ENCODE results near the gene HOXA4. TPM values are rescaled to one million over a fixed set of nuclear protein-coding genes. Genes with fewer than 3 reads are reported as not detected.
A peak's percentile ranks its signal among the peaks of the same experiment; 100 is the strongest.

Gene HOXA4
- total RNA-seq, 1 donor from 2014 or later, result 0.98 TPM

DNA sequence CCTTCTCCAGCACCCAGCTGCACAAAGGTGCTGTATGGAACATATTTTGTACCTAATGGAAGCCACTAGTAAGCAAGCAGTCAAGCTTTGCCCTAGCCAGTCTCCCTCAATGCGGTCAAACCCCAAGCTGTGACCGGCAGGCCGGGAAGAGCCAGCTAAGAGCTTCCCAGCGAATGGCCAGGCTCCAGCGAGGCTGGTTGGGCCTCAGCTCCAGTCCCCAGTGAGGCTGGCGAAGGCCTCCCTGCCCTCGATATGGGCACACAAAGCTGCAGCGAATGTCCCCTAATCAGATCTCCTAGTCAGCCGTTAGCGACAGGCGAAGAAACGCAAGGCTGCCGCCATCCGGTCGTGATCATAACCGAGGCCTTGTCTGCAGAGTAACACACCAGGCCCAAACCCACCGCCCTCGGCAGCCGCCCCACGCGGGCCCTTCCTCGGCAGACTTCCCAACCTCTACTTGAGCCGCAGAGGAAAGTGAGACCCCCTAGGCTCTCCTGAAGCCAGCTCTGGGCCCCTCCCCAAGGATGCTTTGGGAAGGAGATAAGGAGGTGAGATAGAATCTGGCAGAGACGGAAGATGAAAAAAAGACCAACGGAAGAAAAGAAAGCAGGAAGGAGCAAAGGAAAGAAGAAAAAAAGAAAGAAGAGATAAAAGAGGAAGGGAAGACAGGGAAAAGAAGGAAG is 37.8 kb upstream of the HOXA4 start:
- no peaks in the 10 kb centered on the region for H3K9me3 ChIP-seq
- peaks cover 47% of the 10 kb centered on the region for H3K4me1 ChIP-seq
- intact Hi-C loops (cut with DNase I), result loop anchor here (5.0 to 10.0 kb wide), 2 partner anchors 796 to 1314 kb away; no protein-coding TSS in a partner anchor
- H3K36me3 ChIP-seq, result no peaks in the 10 kb centered on the region
- H3K27ac ChIP-seq, result peak overlapping the region; percentile 99
- peak overlapping the region; percentile 56 to 64 for H3K4me3 ChIP-seq
- TF ChIP-seq POLR2A (IDR thresholded peaks at IDR 0.05) (no peak), POLR2AphosphoS5 (IDR thresholded peaks at IDR 0.05; ENCODE audit: insufficient read depth in 1 of 2, low read depth in 1 of 2) (peak in 1 of 2 donors; percentile 69)
- TF ChIP-seq, protein P1, sequence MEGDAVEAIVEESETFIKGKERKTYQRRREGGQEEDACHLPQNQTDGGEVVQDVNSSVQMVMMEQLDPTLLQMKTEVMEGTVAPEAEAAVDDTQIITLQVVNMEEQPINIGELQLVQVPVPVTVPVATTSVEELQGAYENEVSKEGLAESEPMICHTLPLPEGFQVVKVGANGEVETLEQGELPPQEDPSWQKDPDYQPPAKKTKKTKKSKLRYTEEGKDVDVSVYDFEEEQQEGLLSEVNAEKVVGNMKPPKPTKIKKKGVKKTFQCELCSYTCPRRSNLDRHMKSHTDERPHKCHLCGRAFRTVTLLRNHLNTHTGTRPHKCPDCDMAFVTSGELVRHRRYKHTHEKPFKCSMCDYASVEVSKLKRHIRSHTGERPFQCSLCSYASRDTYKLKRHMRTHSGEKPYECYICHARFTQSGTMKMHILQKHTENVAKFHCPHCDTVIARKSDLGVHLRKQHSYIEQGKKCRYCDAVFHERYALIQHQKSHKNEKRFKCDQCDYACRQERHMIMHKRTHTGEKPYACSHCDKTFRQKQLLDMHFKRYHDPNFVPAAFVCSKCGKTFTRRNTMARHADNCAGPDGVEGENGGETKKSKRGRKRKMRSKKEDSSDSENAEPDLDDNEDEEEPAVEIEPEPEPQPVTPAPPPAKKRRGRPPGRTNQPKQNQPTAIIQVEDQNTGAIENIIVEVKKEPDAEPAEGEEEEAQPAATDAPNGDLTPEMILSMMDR (IDR thresholded peaks at IDR 0.05), result no peak
- no peaks in the 10 kb centered on the region for H3K27me3 ChIP-seq
- no peak for DNase-seq (ENCODE audit: extremely low spot score in 2 of 2)

DNA sequence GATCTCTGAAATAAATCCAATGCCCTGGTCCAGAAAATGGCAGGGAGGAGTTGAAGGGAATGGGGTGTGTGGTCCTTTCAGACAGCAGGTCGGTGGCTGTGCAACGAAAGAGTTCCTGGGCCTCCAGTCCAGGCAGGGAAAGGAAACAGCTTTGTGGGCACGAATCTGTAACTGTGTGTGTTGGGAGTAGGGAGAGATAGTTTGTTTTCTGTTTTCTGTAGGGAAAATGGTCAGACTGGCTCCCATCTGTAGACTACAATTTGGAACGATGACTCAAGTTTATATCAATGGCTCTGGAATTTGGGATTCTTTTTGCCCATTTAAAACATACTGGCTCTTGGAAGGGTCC is 37.3 kb upstream of the HOXA4 start:
- Histone ChIP-seq H3K27ac (peak overlapping the region; percentile 99), H3K27me3 (no peaks in the 10 kb centered on the region), H3K4me1 (peaks cover 45% of the 10 kb centered on the region), H3K4me3 (peak overlapping the region; percentile 56 to 64), H3K9me3 (no peaks in the 10 kb centered on the region), H3K36me3 (no peaks in the 10 kb centered on the region)
- TF ChIP-seq, protein P1 (IDR thresholded peaks at IDR 0.05), result no peak
- TF ChIP-seq POLR2AphosphoS5 (IDR thresholded peaks at IDR 0.05; ENCODE audit: insufficient read depth in 1 of 2, low read depth in 1 of 2) (no peak), POLR2A (IDR thresholded peaks at IDR 0.05) (no peak)
- intact Hi-C loops (cut with DNase I), result loop anchor here (5.0 to 10.0 kb wide), 2 partner anchors 796 to 1313 kb away; no protein-coding TSS in a partner anchor
- no peak for DNase-seq (ENCODE audit: extremely low spot score in 2 of 2)

DNA sequence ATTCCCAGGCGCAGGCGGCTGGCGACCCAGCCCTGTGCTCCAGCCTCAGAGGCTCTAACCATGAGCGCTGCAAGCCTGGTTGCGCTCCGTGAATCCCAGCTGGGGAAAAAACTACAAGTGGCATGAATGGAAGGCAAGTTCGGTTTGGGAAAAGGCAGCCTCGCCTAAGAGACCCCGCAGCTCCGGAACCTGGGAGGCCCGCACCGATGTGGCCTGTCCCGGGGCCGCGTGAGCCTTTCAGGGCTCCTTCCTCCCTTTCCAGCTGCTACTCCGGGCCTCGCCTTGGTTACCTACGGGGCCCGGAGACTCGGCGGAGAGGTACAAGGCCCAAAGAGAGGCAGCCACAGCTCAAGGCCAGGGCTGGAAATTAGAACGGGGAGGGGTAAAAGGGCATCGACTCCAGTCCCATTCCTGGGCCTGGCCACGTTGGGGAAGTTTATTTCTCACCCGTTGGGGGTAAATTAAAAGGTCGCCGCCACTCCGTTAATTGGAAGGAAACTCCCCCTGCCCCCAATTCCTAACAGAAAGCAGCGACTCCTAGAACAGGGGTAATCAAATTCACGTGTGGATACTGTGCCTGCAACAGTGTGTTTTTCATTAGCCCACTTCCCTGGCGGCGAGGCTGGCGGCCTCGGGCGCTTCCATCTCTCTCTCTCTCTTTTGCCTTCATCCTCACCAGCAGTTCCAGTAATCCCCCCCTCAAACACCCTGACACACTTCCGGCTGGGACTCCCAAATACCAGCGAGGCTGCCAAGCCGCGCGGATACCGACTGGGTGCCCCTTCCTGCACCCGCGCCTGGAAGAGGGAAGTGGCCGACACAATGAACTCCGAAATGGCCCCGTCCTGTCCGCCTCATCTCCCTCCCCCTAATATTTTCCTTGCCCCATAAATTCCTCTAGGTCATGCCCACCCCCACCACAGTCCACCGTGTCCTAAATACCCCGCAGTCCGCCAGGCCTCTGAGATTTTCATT is 36.3 kb upstream of the HOXA4 start:
- no peaks in the 10 kb centered on the region for H3K27me3 ChIP-seq
- H3K27ac ChIP-seq, result peak overlapping the region; percentile 99
- TF ChIP-seq POLR2AphosphoS5 (IDR thresholded peaks at IDR 0.05; ENCODE audit: insufficient read depth in 1 of 2, low read depth in 1 of 2) (peak in 1 of 2 donors; percentile 37), POLR2A (IDR thresholded peaks at IDR 0.05) (no peak)
- TF ChIP-seq, protein P1 (IDR thresholded peaks at IDR 0.05), result no peak
- H3K9me3 ChIP-seq, result no peaks in the 10 kb centered on the region
- H3K4me3 ChIP-seq, result peak overlapping the region; percentile 56 to 64
- DNase-seq (ENCODE audit: extremely low spot score in 2 of 2), result no peak
- H3K36me3 ChIP-seq, result no peaks in the 10 kb centered on the region
- intact Hi-C loops (cut with DNase I), result loop anchor here (5.0 to 10.0 kb wide), 2 partner anchors 795 to 1312 kb away; no protein-coding TSS in a partner anchor
- H3K4me1 ChIP-seq, result peaks cover 36% of the 10 kb centered on the region

DNA sequence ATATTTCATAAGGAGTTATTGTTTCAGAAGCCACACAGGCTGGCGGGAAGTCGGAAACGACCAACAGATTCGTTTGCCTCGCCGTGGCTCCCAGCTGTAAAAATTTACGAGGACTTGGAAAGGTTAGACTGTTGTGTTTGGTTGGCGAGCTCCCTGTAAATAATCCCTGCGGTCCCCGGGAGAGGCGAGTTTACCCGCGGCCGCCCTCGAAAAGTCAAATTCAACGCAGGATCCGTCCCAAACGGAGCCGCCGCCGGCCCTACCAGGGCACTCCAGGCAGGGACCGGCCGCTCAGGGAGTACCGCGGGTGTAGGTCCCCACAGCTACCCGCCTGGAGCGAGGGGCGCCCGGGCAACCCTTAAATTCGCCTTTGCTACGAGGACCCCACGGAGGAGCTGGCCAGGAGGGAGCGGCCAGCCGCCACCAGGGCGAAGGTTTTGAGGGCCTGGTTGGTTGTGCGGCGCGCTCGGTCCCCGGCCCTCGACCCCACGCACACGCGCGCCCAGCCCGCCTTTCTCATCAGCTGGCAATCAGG is 35.5 kb upstream of the HOXA4 start:
- no peak for DNase-seq (ENCODE audit: extremely low spot score in 2 of 2)
- intact Hi-C loops (cut with DNase I), result loop anchor here (5.0 to 10.0 kb wide), 2 partner anchors 794 to 1311 kb away; no protein-coding TSS in a partner anchor
- peaks cover 43% of the 10 kb centered on the region for H3K4me1 ChIP-seq
- no peaks in the 10 kb centered on the region for H3K27me3 ChIP-seq
- H3K4me3 ChIP-seq, result peak overlapping the region; percentile 56 to 64
- TF ChIP-seq, protein P1 (IDR thresholded peaks at IDR 0.05), result no peak
- TF ChIP-seq POLR2AphosphoS5 (IDR thresholded peaks at IDR 0.05; ENCODE audit: insufficient read depth in 1 of 2, low read depth in 1 of 2), result peak in 1 of 2 donors; percentile 60
- H3K27ac ChIP-seq, result peak overlapping the region; percentile 99
- no peaks in the 10 kb centered on the region for H3K36me3 ChIP-seq
- H3K9me3 ChIP-seq, result no peaks in the 10 kb centered on the region
